SK-N-SH treated with all-trans-retinoic acid at 6 μM for 48 hours (cell line): ENCODE measurements around the gene TEX35.

Experiments
- ARNTL ChIP-seq: fragments of 450-650 bp; formaldehyde crosslinking; IDR thresholded peaks from 2 replicates; pipeline ENCODE4 v1.5.0; 2020; ENCODE audit warnings: low read depth, mild to moderate bottlenecking, moderate library complexity, borderline replicate concordance
- PATZ1 ChIP-seq: fragments of 250-450 bp; sonication (Bioruptor Pico); IDR thresholded peaks from 2 replicates; pipeline ENCODE4 v1.8.0; 2020; ENCODE audit warnings: mild to moderate bottlenecking, moderate library complexity, borderline replicate concordance
- SNAI2 ChIP-seq: fragments of 250-450 bp; sonication (Bioruptor Pico); IDR thresholded peaks from 2 replicates; pipeline ENCODE4 v1.5.0; 2020; ENCODE audit warnings: mild to moderate bottlenecking, moderate library complexity
- ZFP30 ChIP-seq: fragments of 450-650 bp; formaldehyde crosslinking; IDR thresholded peaks from 2 replicates; pipeline ENCODE4 v1.5.0; 2022; ENCODE audit warnings: mild to moderate bottlenecking, moderate library complexity
- ZNF70 ChIP-seq: fragments of 450-650 bp; formaldehyde crosslinking; IDR thresholded peaks from 2 replicates; pipeline ENCODE4 v1.5.0; 2020; ENCODE audit warnings: mild to moderate bottlenecking, moderate library complexity

DNA sequence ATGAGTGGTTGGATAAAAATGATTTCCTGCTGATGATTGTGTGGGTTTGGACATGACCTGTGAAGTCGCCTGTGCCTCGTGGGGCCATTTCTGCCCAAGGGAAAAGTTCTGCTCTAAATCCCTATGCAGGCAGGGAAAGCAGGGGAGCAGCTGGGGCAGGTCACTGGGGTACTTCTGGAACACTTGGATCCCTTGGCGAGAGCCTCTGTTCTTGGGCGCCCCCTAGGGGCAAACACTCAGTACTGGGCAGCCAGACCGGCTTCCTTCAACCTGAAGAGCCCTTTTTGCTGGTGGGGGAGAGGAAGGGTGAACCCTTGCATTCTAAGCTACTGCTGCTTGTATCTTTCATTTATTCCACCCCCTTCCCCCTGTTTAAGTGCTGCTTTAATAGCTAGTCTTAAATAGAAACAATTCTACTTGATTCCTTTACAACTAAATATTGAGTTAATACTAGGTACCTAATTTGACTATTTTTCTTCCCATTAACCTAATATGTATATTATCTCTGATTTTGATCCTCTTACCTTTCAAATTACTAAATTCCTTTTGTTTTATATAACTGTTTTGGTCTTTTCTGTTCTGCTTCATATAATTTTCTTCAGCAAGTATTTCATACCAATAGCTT lies 11.1 kb upstream of the TEX35 start:
- no peak for TF ChIP-seq SNAI2 (CRISPR knock-in tag)
- no peak for TF ChIP-seq ZFP30 (CRISPR knock-in tag)
- TF ChIP-seq ZNF70, result no peak
- TF ChIP-seq PATZ1 (CRISPR knock-in tag), result no peak
- TF ChIP-seq ARNTL (CRISPR knock-in tag), result no peak
